ENCODE data around the gene SCFD1. TPM values are rescaled to one million over a fixed set of nuclear protein-coding genes. Genes with fewer than 3 reads are reported as not detected.

The SCFD1 gene
- total RNA-seq, 1 experiment from 2014 or later, result 61.9 TPM

- Histone ChIP-seq H3K4me1 (ENCODE audit: insufficient read depth, low read length, poor library complexity, severe bottlenecking) (peaks cover 6% of the 10 kb centered on the region), H3K36me3 (ENCODE audit: insufficient read depth, low read length, poor library complexity, severe bottlenecking) (peaks cover 14% of the 10 kb centered on the region), H3K4me3 (ENCODE audit: low read depth, low read length, poor library complexity, severe bottlenecking) (no peak overlapping the region), H3K27ac (ENCODE audit: low read depth, low read length, poor library complexity, severe bottlenecking) (no peak overlapping the region), H3K27me3 (replicated peaks; ENCODE audit: insufficient read depth, low read depth, low read length, poor library complexity) (no peaks in the 10 kb centered on the region), H3K9me3 (ENCODE audit: low read depth, low read length, poor library complexity, severe bottlenecking) (peaks cover 13% of the 10 kb centered on the region)
- intact Hi-C loops (cut with micrococcal nuclease; ENCODE audit: unreplicated experiment), result no loop called here
- POLR2A ChIA-PET (ENCODE audit: low non-redundant PET), result no interaction called here
- DNase-seq (ENCODE audit: low spot score), result no peak
- no peak for TF ChIP-seq EZH2 (IDR thresholded peaks at IDR 0.05; ENCODE audit: borderline replicate concordance, low read depth, low read length, poor library complexity, severe bottlenecking)
- BruUV-seq (replicated peaks), result no TSS peak
- CTCF ChIA-PET, result no interaction called here
Observed at GRCh38 chr14:30581283-30581625, 40.9 kb upstream of the SCFD1 start.

GRCh38 chr14:30582376-30582775 is 39.7 kb upstream of the SCFD1 start:
- TF ChIP-seq EZH2 (IDR thresholded peaks at IDR 0.05; ENCODE audit: borderline replicate concordance, low read depth, low read length, poor library complexity, severe bottlenecking) (no peak), CTCF (conservative IDR thresholded peaks at IDR 0.05; ENCODE audit: low read depth, low read length) (no peak)
- no peak overlapping the region for H3K27ac ChIP-seq (ENCODE audit: low read depth, low read length, poor library complexity, severe bottlenecking)
- no TSS peak for BruUV-seq (replicated peaks)
- peaks cover 15% of the 10 kb centered on the region for H3K36me3 ChIP-seq (ENCODE audit: insufficient read depth, low read length, poor library complexity, severe bottlenecking)
- no peaks in the 10 kb centered on the region for H3K27me3 ChIP-seq (replicated peaks; ENCODE audit: insufficient read depth, low read depth, low read length, poor library complexity)
- POLR2A ChIA-PET (ENCODE audit: low non-redundant PET), result no interaction called here
- no peak for DNase-seq (ENCODE audit: low spot score)
- intact Hi-C loops (cut with micrococcal nuclease; ENCODE audit: unreplicated experiment), result no loop called here
- peaks cover 13% of the 10 kb centered on the region for H3K9me3 ChIP-seq (ENCODE audit: low read depth, low read length, poor library complexity, severe bottlenecking)
- no peak overlapping the region for H3K4me3 ChIP-seq (ENCODE audit: low read depth, low read length, poor library complexity, severe bottlenecking)
- CTCF ChIA-PET, result no interaction called here
- H3K4me1 ChIP-seq (ENCODE audit: insufficient read depth, low read length, poor library complexity, severe bottlenecking), result peaks cover 6% of the 10 kb centered on the region

GRCh38 chr14:30584058-30584630 is 38.0 kb upstream of the SCFD1 start:
- Histone ChIP-seq H3K4me1 (ENCODE audit: insufficient read depth, low read length, poor library complexity, severe bottlenecking) (no peaks in the 10 kb centered on the region), H3K27me3 (replicated peaks; ENCODE audit: insufficient read depth, low read depth, low read length, poor library complexity) (no peaks in the 10 kb centered on the region), H3K4me3 (ENCODE audit: low read depth, low read length, poor library complexity, severe bottlenecking) (no peak overlapping the region), H3K9me3 (ENCODE audit: low read depth, low read length, poor library complexity, severe bottlenecking) (peaks cover 13% of the 10 kb centered on the region), H3K36me3 (ENCODE audit: insufficient read depth, low read length, poor library complexity, severe bottlenecking) (peaks cover 17% of the 10 kb centered on the region), H3K27ac (ENCODE audit: low read depth, low read length, poor library complexity, severe bottlenecking) (no peak overlapping the region)
- TF ChIP-seq EZH2 (IDR thresholded peaks at IDR 0.05; ENCODE audit: borderline replicate concordance, low read depth, low read length, poor library complexity, severe bottlenecking) (no peak), CTCF (conservative IDR thresholded peaks at IDR 0.05; ENCODE audit: low read depth, low read length) (no peak)
- intact Hi-C loops (cut with micrococcal nuclease; ENCODE audit: unreplicated experiment), result no loop called here
- CTCF ChIA-PET, result no interaction called here
- POLR2A ChIA-PET (ENCODE audit: low non-redundant PET), result no interaction called here
- no peak for DNase-seq (ENCODE audit: low spot score)
- BruUV-seq (replicated peaks), result no TSS peak

GRCh38 chr14:30585204-30585603 is 36.9 kb upstream of the SCFD1 start:
- no peaks in the 10 kb centered on the region for H3K27me3 ChIP-seq (replicated peaks; ENCODE audit: insufficient read depth, low read depth, low read length, poor library complexity)
- H3K36me3 ChIP-seq (ENCODE audit: insufficient read depth, low read length, poor library complexity, severe bottlenecking), result peaks cover 27% of the 10 kb centered on the region
- no peak for DNase-seq (ENCODE audit: low spot score)
- no peak for TF ChIP-seq CTCF (conservative IDR thresholded peaks at IDR 0.05; ENCODE audit: low read depth, low read length)
- no peak for TF ChIP-seq EZH2 (IDR thresholded peaks at IDR 0.05; ENCODE audit: borderline replicate concordance, low read depth, low read length, poor library complexity, severe bottlenecking)
- no peak overlapping the region for H3K4me3 ChIP-seq (ENCODE audit: low read depth, low read length, poor library complexity, severe bottlenecking)
- CTCF ChIA-PET, result no interaction called here
- no TSS peak for BruUV-seq (replicated peaks)
- H3K4me1 ChIP-seq (ENCODE audit: insufficient read depth, low read length, poor library complexity, severe bottlenecking), result no peaks in the 10 kb centered on the region
- peaks cover 13% of the 10 kb centered on the region for H3K9me3 ChIP-seq (ENCODE audit: low read depth, low read length, poor library complexity, severe bottlenecking)
- POLR2A ChIA-PET (ENCODE audit: low non-redundant PET), result no interaction called here
- intact Hi-C loops (cut with micrococcal nuclease; ENCODE audit: unreplicated experiment), result no loop called here
- no peak overlapping the region for H3K27ac ChIP-seq (ENCODE audit: low read depth, low read length, poor library complexity, severe bottlenecking)
